ENCODE measurements around the gene BTBD6.
"Not testable (repeated sequence)": the region's sequence is repeated elsewhere in the genome, so short reads cannot be mapped to it uniquely, and the experiment has no call there.

Gene BTBD6

GRCh38 chr14:105283899-105284298 is 35.6 kb downstream of the BTBD6 start:
- Mint-ChIP-seq H3K36me3 (ENCODE audit: low read depth) (peaks cover 10% of the 10 kb centered on the region), H3K27me3 (no peaks in the 10 kb centered on the region), H3K27ac (no peak overlapping the region), H3K4me1 (ENCODE audit: low read depth) (peaks cover 24% of the 10 kb centered on the region), H3K9me3 (no peaks in the 10 kb centered on the region), H3K4me3 (no peak overlapping the region)

GRCh38 chr14:105285174-105285573 is 36.8 kb downstream of the BTBD6 start:
- Mint-ChIP-seq H3K27me3 (no peaks in the 10 kb centered on the region), H3K4me3 (no peak overlapping the region), H3K36me3 (ENCODE audit: low read depth) (peaks cover 10% of the 10 kb centered on the region), H3K9me3 (no peaks in the 10 kb centered on the region), H3K27ac (no peak overlapping the region), H3K4me1 (ENCODE audit: low read depth) (peaks cover 24% of the 10 kb centered on the region)

- peaks cover 10% of the 10 kb centered on the region for H3K36me3 Mint-ChIP-seq (ENCODE audit: low read depth)
- H3K4me3 Mint-ChIP-seq = no peak overlapping the region
- H3K4me1 Mint-ChIP-seq (ENCODE audit: low read depth) = peaks cover 36% of the 10 kb centered on the region
- H3K27me3 Mint-ChIP-seq = no peaks in the 10 kb centered on the region
- H3K27ac Mint-ChIP-seq = no peak overlapping the region
- no peaks in the 10 kb centered on the region for H3K9me3 Mint-ChIP-seq
Measured at GRCh38 chr14:105286759-105287144, 38.4 kb downstream of the BTBD6 start.

- H3K9me3 Mint-ChIP-seq = no peaks in the 10 kb centered on the region
- no peaks in the 10 kb centered on the region for H3K27me3 Mint-ChIP-seq
- H3K27ac Mint-ChIP-seq = no peak overlapping the region
- H3K36me3 Mint-ChIP-seq (ENCODE audit: low read depth) = peaks cover 10% of the 10 kb centered on the region
- peaks cover 32% of the 10 kb centered on the region for H3K4me1 Mint-ChIP-seq (ENCODE audit: low read depth)
- no peak overlapping the region for H3K4me3 Mint-ChIP-seq
Measured at GRCh38 chr14:105287249-105288102, 39.1 kb downstream of the BTBD6 start.

GRCh38 chr14:105288936-105289335 is 40.6 kb downstream of the BTBD6 start:
- H3K4me3 Mint-ChIP-seq; H3K27me3 Mint-ChIP-seq; H3K9me3 Mint-ChIP-seq; H3K36me3 Mint-ChIP-seq (ENCODE audit: low read depth); H3K27ac Mint-ChIP-seq: not testable (repeated sequence)
- peaks cover 41% of the 10 kb centered on the region for H3K4me1 Mint-ChIP-seq (ENCODE audit: low read depth)

- Mint-ChIP-seq H3K4me3 (no peak overlapping the region), H3K27ac (no peak overlapping the region), H3K36me3 (ENCODE audit: low read depth) (no peaks in the 10 kb centered on the region), H3K27me3 (no peaks in the 10 kb centered on the region), H3K9me3 (no peaks in the 10 kb centered on the region), H3K4me1 (ENCODE audit: low read depth) (peaks cover 44% of the 10 kb centered on the region)
Measured at GRCh38 chr14:105290621-105291346, 42.5 kb downstream of the BTBD6 start.

GRCh38 chr14:105292826-105293711 is 44.7 kb downstream of the BTBD6 start:
- H3K27me3 Mint-ChIP-seq = no peaks in the 10 kb centered on the region
- H3K4me3 Mint-ChIP-seq = peak overlapping the region; percentile 63
- no peaks in the 10 kb centered on the region for H3K9me3 Mint-ChIP-seq
- peak overlapping the region; percentile 61 for H3K27ac Mint-ChIP-seq
- H3K36me3 Mint-ChIP-seq (ENCODE audit: low read depth) = no peaks in the 10 kb centered on the region
- peaks cover 46% of the 10 kb centered on the region for H3K4me1 Mint-ChIP-seq (ENCODE audit: low read depth)

- H3K27me3 Mint-ChIP-seq = no peaks in the 10 kb centered on the region
- H3K4me1 Mint-ChIP-seq (ENCODE audit: low read depth) = peaks cover 54% of the 10 kb centered on the region
- H3K4me3 Mint-ChIP-seq = peak overlapping the region; percentile 59
- H3K27ac Mint-ChIP-seq = peak overlapping the region; percentile 77
- H3K36me3 Mint-ChIP-seq (ENCODE audit: low read depth) = no peaks in the 10 kb centered on the region
- no peaks in the 10 kb centered on the region for H3K9me3 Mint-ChIP-seq
Measured at GRCh38 chr14:105294142-105294597, 45.8 kb downstream of the BTBD6 start.

GRCh38 chr14:105297311-105297710 is 49.0 kb downstream of the BTBD6 start:
- not testable (repeated sequence) for H3K4me3 Mint-ChIP-seq; H3K27me3 Mint-ChIP-seq; H3K36me3 Mint-ChIP-seq (ENCODE audit: low read depth); H3K27ac Mint-ChIP-seq; H3K9me3 Mint-ChIP-seq
- H3K4me1 Mint-ChIP-seq (ENCODE audit: low read depth) = peaks cover 50% of the 10 kb centered on the region

- Mint-ChIP-seq H3K9me3 (no peaks in the 10 kb centered on the region), H3K36me3 (ENCODE audit: low read depth) (no peaks in the 10 kb centered on the region), H3K4me3 (peak overlapping the region; percentile 84), H3K27ac (peak overlapping the region; percentile 73), H3K4me1 (ENCODE audit: low read depth) (peaks cover 33% of the 10 kb centered on the region), H3K27me3 (no peaks in the 10 kb centered on the region)
Measured at GRCh38 chr14:105299654-105300541, 51.6 kb downstream of the BTBD6 start.

Measured in stimulated activated naive CD8-positive, alpha-beta T cell treated with anti-CD3 and anti-CD28 coated beads, Interleukin-15, Interleukin-2, amounts not matched to agents 100 ng/mL and 50 ng/mL, for 24 hours (primary cell).